ENCODE measurements around the gene KRTAP5-7.

Gene KRTAP5-7

DNA sequence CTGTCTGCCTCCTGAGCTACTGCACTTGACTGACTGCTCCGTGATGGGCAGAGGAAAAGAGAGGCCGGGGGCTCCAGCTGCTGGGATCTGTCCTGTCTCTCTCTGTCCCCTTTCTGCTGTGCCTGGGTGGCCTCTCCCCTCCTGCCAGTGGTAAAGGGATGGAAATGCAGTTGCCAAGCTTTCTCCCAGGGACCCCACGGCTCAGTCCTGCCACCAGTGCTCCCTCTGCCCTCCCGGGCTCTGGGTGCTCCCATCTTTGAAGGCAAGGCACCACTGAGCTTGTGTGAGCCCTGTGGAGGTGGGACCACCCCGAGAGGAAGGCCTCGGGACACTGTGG is 42.0 kb upstream of the KRTAP5-7 start:
- Histone ChIP-seq H3K4me1 (ENCODE audit: low read depth, poor library complexity, severe bottlenecking) (no peaks in the 10 kb centered on the region), H3K79me2 (ENCODE audit: insufficient read depth, low read depth) (no peaks in the 10 kb centered on the region), H3K36me3 (ENCODE audit: insufficient read depth) (no peaks in the 10 kb centered on the region), H3K27me3 (ENCODE audit: insufficient read depth, low read depth) (no peaks in the 10 kb centered on the region), H3K4me2 (no peak overlapping the region), H4K20me1 (ENCODE audit: insufficient read depth) (no peaks in the 10 kb centered on the region), H3K9ac (no peak overlapping the region), H2AFZ (ENCODE audit: low read depth) (no peak overlapping the region), H3K4me3 (IDR thresholded peaks at IDR 0.05; ENCODE audit: insufficient read depth, low read depth, low read length) (no peak overlapping the region), H3K27ac (no peak overlapping the region)
- TF ChIP-seq, protein P1, sequence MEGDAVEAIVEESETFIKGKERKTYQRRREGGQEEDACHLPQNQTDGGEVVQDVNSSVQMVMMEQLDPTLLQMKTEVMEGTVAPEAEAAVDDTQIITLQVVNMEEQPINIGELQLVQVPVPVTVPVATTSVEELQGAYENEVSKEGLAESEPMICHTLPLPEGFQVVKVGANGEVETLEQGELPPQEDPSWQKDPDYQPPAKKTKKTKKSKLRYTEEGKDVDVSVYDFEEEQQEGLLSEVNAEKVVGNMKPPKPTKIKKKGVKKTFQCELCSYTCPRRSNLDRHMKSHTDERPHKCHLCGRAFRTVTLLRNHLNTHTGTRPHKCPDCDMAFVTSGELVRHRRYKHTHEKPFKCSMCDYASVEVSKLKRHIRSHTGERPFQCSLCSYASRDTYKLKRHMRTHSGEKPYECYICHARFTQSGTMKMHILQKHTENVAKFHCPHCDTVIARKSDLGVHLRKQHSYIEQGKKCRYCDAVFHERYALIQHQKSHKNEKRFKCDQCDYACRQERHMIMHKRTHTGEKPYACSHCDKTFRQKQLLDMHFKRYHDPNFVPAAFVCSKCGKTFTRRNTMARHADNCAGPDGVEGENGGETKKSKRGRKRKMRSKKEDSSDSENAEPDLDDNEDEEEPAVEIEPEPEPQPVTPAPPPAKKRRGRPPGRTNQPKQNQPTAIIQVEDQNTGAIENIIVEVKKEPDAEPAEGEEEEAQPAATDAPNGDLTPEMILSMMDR (conservative IDR thresholded peaks at IDR 0.05; ENCODE audit: low read depth, low read length): no peak

DNA sequence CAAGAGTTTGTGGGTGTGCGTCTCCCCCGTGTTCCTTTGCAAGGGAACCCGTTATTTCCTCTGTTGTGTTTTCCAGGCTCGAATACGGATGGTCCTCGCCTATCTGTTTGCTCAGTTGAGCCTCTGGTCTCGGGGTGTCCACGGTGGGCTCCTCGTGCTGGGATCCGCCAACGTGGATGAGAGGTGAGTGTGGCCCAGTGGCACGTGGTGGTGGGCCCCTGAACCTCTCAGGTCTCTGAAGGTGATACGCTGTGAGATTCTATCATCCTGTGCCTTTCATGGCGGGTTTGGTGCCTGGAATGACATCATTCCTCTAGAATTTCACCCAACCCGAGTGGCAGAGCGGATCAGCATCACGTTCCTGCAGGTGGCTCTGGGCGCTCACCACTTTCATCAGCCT is 41.6 kb upstream of the KRTAP5-7 start:
- Histone ChIP-seq H2AFZ (ENCODE audit: low read depth) (no peak overlapping the region), H3K36me3 (ENCODE audit: insufficient read depth) (no peaks in the 10 kb centered on the region), H3K4me1 (ENCODE audit: low read depth, poor library complexity, severe bottlenecking) (no peaks in the 10 kb centered on the region), H3K27me3 (ENCODE audit: insufficient read depth, low read depth) (no peaks in the 10 kb centered on the region), H3K9ac (no peak overlapping the region), H3K4me3 (IDR thresholded peaks at IDR 0.05; ENCODE audit: insufficient read depth, low read depth, low read length) (no peak overlapping the region), H4K20me1 (ENCODE audit: insufficient read depth) (no peaks in the 10 kb centered on the region), H3K27ac (no peak overlapping the region), H3K79me2 (ENCODE audit: insufficient read depth, low read depth) (no peaks in the 10 kb centered on the region), H3K4me2 (no peak overlapping the region)
- TF ChIP-seq, protein P1 (conservative IDR thresholded peaks at IDR 0.05; ENCODE audit: low read depth, low read length): no peak

DNA sequence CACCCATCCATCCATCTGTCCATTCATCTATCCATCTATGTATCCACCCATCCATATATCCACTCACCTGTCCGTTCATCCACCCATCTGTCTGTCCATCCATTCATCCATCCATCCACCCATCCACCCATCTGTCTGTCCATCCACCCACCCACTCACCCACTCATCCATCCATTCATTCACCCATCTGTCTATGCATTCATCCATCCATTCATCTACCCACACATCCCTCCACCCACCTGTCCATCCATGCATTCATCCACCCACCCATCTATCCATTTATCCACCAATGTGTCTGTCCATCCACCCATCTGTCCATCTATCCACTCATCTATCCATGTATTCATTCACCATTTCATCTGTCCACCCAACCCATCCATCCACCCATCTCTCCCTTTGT is 40.7 kb upstream of the KRTAP5-7 start:
- Histone ChIP-seq H3K27ac (no peak overlapping the region), H3K27me3 (ENCODE audit: insufficient read depth, low read depth) (no peaks in the 10 kb centered on the region), H3K79me2 (ENCODE audit: insufficient read depth, low read depth) (no peaks in the 10 kb centered on the region), H3K4me1 (ENCODE audit: low read depth, poor library complexity, severe bottlenecking) (no peaks in the 10 kb centered on the region), H3K4me2 (no peak overlapping the region), H4K20me1 (ENCODE audit: insufficient read depth) (no peaks in the 10 kb centered on the region), H3K9ac (no peak overlapping the region), H3K36me3 (ENCODE audit: insufficient read depth) (no peaks in the 10 kb centered on the region), H3K4me3 (IDR thresholded peaks at IDR 0.05; ENCODE audit: insufficient read depth, low read depth, low read length) (no peak overlapping the region), H2AFZ (ENCODE audit: low read depth) (no peak overlapping the region)
- TF ChIP-seq, protein P1 (conservative IDR thresholded peaks at IDR 0.05; ENCODE audit: low read depth, low read length): no peak

DNA sequence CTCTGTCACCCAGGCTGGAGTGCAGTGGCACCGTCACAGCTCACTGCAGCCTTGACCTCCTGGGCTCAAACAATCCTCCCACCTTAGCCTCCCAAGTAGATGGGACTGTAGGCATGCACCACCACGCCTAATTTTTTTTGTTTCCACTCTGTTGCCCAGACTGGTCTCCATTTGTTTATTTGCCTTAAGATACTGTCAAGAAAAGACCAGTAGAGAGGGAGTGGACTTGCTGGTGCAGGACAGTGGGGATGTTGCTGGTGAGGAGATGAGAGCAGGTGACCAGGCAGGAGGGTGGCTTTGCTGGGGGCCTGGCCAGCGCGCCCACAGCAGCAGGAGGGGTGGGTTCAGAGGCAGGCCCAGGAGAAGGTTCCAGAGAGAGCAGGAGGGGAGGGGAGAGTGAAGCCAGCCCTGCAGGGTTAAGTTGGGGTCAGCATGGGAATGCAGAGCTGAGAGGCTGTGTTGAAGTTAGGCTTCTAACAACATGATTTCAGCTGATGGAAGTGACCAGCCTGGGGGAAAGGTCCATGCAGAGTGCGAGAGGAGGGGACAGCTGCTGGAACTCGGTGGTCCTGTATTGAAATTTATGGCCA is 38.3 kb upstream of the KRTAP5-7 start:
- no peak overlapping the region for H3K9ac ChIP-seq
- no peaks in the 10 kb centered on the region for H3K4me1 ChIP-seq (ENCODE audit: low read depth, poor library complexity, severe bottlenecking)
- H3K27me3 ChIP-seq (ENCODE audit: insufficient read depth, low read depth): no peaks in the 10 kb centered on the region
- no peak overlapping the region for H2AFZ ChIP-seq (ENCODE audit: low read depth)
- no peaks in the 10 kb centered on the region for H3K79me2 ChIP-seq (ENCODE audit: insufficient read depth, low read depth)
- no peaks in the 10 kb centered on the region for H4K20me1 ChIP-seq (ENCODE audit: insufficient read depth)
- H3K36me3 ChIP-seq (ENCODE audit: insufficient read depth): no peaks in the 10 kb centered on the region
- TF ChIP-seq, protein P1 (conservative IDR thresholded peaks at IDR 0.05; ENCODE audit: low read depth, low read length): no peak
- H3K27ac ChIP-seq: no peak overlapping the region
- no peak overlapping the region for H3K4me2 ChIP-seq
- H3K4me3 ChIP-seq (IDR thresholded peaks at IDR 0.05; ENCODE audit: insufficient read depth, low read depth, low read length): no peak overlapping the region
